SU-DHL-6 (cell line): ENCODE measurements around the gene TFPT.

Experiments
- H2AFZ ChIP-seq: fragments of 200-600 bp; sonication (generic); 2 replicates; pipeline ENCODE4 v1.6.1; 2014; ENCODE audit warnings: low read depth, mild to moderate bottlenecking, moderate library complexity, mixed read lengths, antibody characterized with exemption, low read length; ENCODE audit not compliant: severe bottlenecking
- H3F3A ChIP-seq: fragments of 200-600 bp; shearing (Covaris generic); 2 replicates; pipeline ENCODE4 v1.6.0; 2016; ENCODE audit warnings: antibody characterized with exemption, mild to moderate bottlenecking; ENCODE audit not compliant: insufficient read depth
- H3K27ac ChIP-seq: fragments of 200-600 bp; sonication (generic); 2 replicates; pipeline ENCODE4 v1.5.1; 2016; ENCODE audit warnings: low read depth, mild to moderate bottlenecking, low read length, moderate library complexity, mixed read lengths
- H3K27me3 ChIP-seq: fragments of 200-600 bp; sonication (generic), shearing (Covaris generic); 2 replicates; pipeline ENCODE4 v1.6.0; 2014; ENCODE audit warnings: mild to moderate bottlenecking, low read length
- H3K36me3 ChIP-seq: fragments of 200-600 bp; sonication (generic); 2 replicates; pipeline ENCODE4 v1.6.1; 2014; ENCODE audit warnings: mild to moderate bottlenecking, low read length, mixed read lengths
- H3K4me2 ChIP-seq: fragments of 300-600, 200-600 bp; shearing (Covaris generic), sonication (generic); 2 replicates; pipeline ENCODE4 v1.6.0; 2014; ENCODE audit warnings: low read length, low read depth, mild to moderate bottlenecking; ENCODE audit not compliant: poor library complexity, severe bottlenecking
- H3K4me3 ChIP-seq: fragments of 200-600 bp; sonication (generic); 2 replicates; pipeline ENCODE4 v1.5.1; 2014; ENCODE audit warnings: antibody characterized with exemption, low read length, mild to moderate bottlenecking, mixed read lengths; ENCODE audit not compliant: insufficient read depth, poor library complexity, severe bottlenecking
- H3K79me2 ChIP-seq: fragments of 200-600 bp; sonication (generic); 2 replicates; pipeline ENCODE4 v1.6.1; 2014; ENCODE audit warnings: mild to moderate bottlenecking, low read length, moderate library complexity; ENCODE audit not compliant: insufficient read depth
- H3K9ac ChIP-seq: fragments of 200-600 bp; sonication (generic); 2 replicates; pipeline ENCODE4 v1.7.0; 2014; ENCODE audit warnings: mild to moderate bottlenecking, low read length
- H3K9me2 ChIP-seq: fragments of 200-600 bp; sonication (generic); replicated peaks from 2 replicates; pipeline ENCODE4 v1.6.1; 2014; ENCODE audit warnings: low read length; ENCODE audit not compliant: insufficient read depth
- H3K9me3 ChIP-seq: fragments of 200-600 bp; sonication (generic); 2 replicates; pipeline ENCODE4 v1.6.1; 2014; ENCODE audit warnings: low read length, mixed read lengths; ENCODE audit not compliant: insufficient read depth
- H4K20me1 ChIP-seq: fragments of 200-600 bp; sonication (generic); 2 replicates; pipeline ENCODE4 v1.6.1; 2014; ENCODE audit warnings: low read depth, mild to moderate bottlenecking, antibody characterized with exemption, low read length, moderate library complexity, mixed read lengths
- CTCF ChIP-seq: fragments of 200-600 bp; sonication (generic); IDR thresholded peaks from one replicate; pipeline ENCODE4 v1.5.1; 2017; ENCODE audit warnings: antibody characterized with exemption, mild to moderate bottlenecking, low read length, moderate library complexity; ENCODE audit not compliant: insufficient read depth, poor library complexity, severe bottlenecking
- EZH2phosphoT487 ChIP-seq: fragments of 200-600 bp; sonication (generic), shearing (Covaris generic); conservative IDR thresholded peaks from 2 replicates; pipeline ENCODE4 v1.6.1; 2018; ENCODE audit warnings: mild to moderate bottlenecking, antibody characterized with exemption, low read length, moderate library complexity, mixed read lengths

TFPT gene

GRCh38 chr19:54095136-54095858 lies 20.2 kb downstream of the TFPT start:
- no peak overlapping the region for H3K9ac ChIP-seq
- H2AFZ ChIP-seq: no peak overlapping the region
- no peaks in the 10 kb centered on the region for H3K79me2 ChIP-seq
- TF ChIP-seq CTCF (no peak), EZH2phosphoT487 (no peak)
- no peak overlapping the region for H3K4me2 ChIP-seq
- no peak overlapping the region for H3K4me3 ChIP-seq
- no peaks in the 10 kb centered on the region for H3K9me3 ChIP-seq
- no peaks in the 10 kb centered on the region for H3K9me2 ChIP-seq
- H3K36me3 ChIP-seq: no peaks in the 10 kb centered on the region
- no peaks in the 10 kb centered on the region for H3F3A ChIP-seq
- H4K20me1 ChIP-seq: no peaks in the 10 kb centered on the region
- H3K27ac ChIP-seq: no peak overlapping the region
- H3K27me3 ChIP-seq: no peaks in the 10 kb centered on the region

- Histone ChIP-seq H3K9me3 (no peaks in the 10 kb centered on the region), H3F3A (no peaks in the 10 kb centered on the region), H3K27me3 (no peaks in the 10 kb centered on the region), H2AFZ (no peak overlapping the region), H3K27ac (no peak overlapping the region), H3K9me2 (no peaks in the 10 kb centered on the region), H3K36me3 (no peaks in the 10 kb centered on the region), H3K79me2 (no peaks in the 10 kb centered on the region), H3K9ac (no peak overlapping the region), H3K4me3 (no peak overlapping the region), H3K4me2 (no peak overlapping the region), H4K20me1 (no peaks in the 10 kb centered on the region)
- TF ChIP-seq EZH2phosphoT487 (no peak), CTCF (no peak)
Observed at GRCh38 chr19:54094426-54095000, 20.9 kb downstream of the TFPT start.

- no peak for TF ChIP-seq CTCF
- TF ChIP-seq EZH2phosphoT487: no peak
- no peak overlapping the region for H3K9ac ChIP-seq
- no peak overlapping the region for H3K27ac ChIP-seq
- H4K20me1 ChIP-seq: no peaks in the 10 kb centered on the region
- no peaks in the 10 kb centered on the region for H3K36me3 ChIP-seq
- H3K4me2 ChIP-seq: no peak overlapping the region
- no peak overlapping the region for H3K4me3 ChIP-seq
- H3K79me2 ChIP-seq: no peaks in the 10 kb centered on the region
- H3K27me3 ChIP-seq: no peaks in the 10 kb centered on the region
- no peaks in the 10 kb centered on the region for H3K9me2 ChIP-seq
- no peaks in the 10 kb centered on the region for H3F3A ChIP-seq
- H2AFZ ChIP-seq: no peak overlapping the region
- H3K9me3 ChIP-seq: peaks cover 16% of the 10 kb centered on the region
Observed at GRCh38 chr19:54084410-54084809, 31.0 kb downstream of the TFPT start.
